ENCODE data around the gene LRRC10B. TPM values are rescaled to one million over a fixed set of nuclear protein-coding genes. Genes with fewer than 3 reads are reported as not detected.

Gene LRRC10B
- total RNA-seq, 3 donors from 2014 or later = 1.5 to 3.3 TPM; not detected in 1

DNA sequence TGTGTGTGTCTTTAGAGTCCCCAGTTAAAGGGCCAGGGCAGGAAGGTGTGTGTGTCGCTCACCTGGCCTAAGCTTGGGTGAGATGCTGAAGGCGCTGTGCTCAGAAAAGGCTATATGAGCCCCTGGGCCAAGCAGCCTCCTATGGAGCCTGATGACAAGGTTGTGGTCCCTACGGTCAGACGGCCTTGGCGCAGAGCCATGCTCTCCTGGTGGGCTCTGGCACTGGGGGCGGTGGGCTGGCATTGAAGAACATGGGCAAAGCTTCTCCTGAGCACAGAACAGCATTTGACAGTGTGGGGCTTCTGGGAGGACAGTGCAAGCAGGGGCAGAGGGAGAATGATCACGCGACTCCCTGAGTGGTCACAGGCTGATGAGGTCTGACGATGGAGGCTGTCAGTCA, 10.7 kb upstream of the LRRC10B start:
- Histone ChIP-seq H3K27ac (no peak overlapping the region), H3K27me3 (no peaks in the 10 kb centered on the region), H3K4me3 (no peak overlapping the region), H3K36me3 (no peaks in the 10 kb centered on the region), H3K9me3 (no peaks in the 10 kb centered on the region), H3K4me1 (no peaks in the 10 kb centered on the region)
- DNase-seq (ENCODE audit: low spot score in 2 of 2) = no peak
- intact Hi-C loops (cut with DNase I; ENCODE audit: low total_unique reads) = no loop called here
- TF ChIP-seq, protein P1, sequence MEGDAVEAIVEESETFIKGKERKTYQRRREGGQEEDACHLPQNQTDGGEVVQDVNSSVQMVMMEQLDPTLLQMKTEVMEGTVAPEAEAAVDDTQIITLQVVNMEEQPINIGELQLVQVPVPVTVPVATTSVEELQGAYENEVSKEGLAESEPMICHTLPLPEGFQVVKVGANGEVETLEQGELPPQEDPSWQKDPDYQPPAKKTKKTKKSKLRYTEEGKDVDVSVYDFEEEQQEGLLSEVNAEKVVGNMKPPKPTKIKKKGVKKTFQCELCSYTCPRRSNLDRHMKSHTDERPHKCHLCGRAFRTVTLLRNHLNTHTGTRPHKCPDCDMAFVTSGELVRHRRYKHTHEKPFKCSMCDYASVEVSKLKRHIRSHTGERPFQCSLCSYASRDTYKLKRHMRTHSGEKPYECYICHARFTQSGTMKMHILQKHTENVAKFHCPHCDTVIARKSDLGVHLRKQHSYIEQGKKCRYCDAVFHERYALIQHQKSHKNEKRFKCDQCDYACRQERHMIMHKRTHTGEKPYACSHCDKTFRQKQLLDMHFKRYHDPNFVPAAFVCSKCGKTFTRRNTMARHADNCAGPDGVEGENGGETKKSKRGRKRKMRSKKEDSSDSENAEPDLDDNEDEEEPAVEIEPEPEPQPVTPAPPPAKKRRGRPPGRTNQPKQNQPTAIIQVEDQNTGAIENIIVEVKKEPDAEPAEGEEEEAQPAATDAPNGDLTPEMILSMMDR (IDR thresholded peaks at IDR 0.05) = no peak
- TF ChIP-seq POLR2AphosphoS5 (IDR thresholded peaks at IDR 0.05) = no peak
- TF ChIP-seq POLR2A (IDR thresholded peaks at IDR 0.05) = no peak

DNA sequence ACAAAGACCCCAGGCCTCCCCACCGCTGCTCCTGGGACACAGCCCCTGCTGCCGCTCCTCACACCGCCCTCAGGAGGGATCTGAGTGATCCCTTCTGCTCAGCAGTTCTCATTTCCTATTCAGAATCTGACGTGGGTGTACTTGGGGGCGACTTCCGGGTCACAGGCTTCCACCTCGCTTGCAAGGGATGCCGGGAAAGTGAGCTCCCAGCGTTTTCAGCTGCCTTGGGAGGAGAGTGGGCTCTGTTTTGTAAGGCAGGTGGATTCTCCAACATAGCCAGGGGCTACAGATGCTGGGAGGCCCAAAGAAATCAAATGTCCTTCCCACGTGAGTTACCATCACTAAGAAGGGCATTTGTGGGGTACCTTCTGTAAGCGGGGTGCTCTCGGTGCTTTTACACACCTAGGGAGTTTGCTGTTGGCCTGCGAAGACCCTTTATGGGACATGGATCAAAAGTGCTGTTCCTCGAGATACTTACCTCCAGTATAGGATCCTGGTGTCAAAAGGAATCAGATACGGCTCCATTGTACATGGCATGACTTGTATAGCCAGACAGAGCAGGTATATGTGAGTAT, 9.7 kb upstream of the LRRC10B start:
- TF ChIP-seq, protein P1 (IDR thresholded peaks at IDR 0.05) = no peak
- TF ChIP-seq POLR2AphosphoS5 (IDR thresholded peaks at IDR 0.05) = no peak
- no peak for TF ChIP-seq POLR2A (IDR thresholded peaks at IDR 0.05)
- Histone ChIP-seq H3K36me3 (no peaks in the 10 kb centered on the region), H3K4me1 (no peaks in the 10 kb centered on the region), H3K9me3 (no peaks in the 10 kb centered on the region), H3K4me3 (no peak overlapping the region), H3K27ac (no peak overlapping the region), H3K27me3 (no peaks in the 10 kb centered on the region)
- DNase-seq (ENCODE audit: low spot score in 2 of 2) = no peak
- intact Hi-C loops (cut with DNase I; ENCODE audit: low total_unique reads) = no loop called here

DNA sequence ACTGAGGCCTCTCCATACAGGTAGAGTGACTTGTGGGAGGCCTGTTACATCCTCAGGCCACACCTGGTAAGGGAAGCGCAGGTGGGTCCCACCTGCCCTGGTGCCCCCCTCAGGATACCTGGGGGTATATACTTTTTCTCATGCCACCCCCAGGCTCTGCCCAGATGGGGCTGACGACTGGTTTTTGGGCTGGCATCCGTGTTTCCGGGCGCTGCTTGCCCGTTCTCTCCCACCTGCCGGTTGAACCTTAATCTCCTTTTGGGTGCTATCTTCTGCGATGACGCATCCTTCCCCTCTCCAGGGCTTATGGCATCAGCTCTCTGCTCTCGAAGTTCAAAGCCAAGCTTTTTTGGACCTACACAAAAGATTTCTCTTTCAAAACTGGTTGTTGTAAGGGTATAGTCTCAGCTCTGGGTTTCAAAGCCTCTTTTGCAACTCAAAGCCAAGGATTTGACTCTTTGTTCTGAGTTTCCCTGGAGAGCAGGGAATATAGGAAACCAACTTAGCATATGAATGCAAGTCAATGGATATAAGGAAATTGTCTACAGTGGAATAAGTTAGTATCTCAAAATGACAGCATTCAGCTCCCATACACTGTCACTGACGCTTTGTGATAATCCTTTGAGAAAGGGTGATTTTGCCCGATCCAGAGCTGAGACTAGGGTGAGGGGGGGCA, 8.6 kb upstream of the LRRC10B start:
- no peak overlapping the region for H3K4me3 ChIP-seq
- H3K4me1 ChIP-seq = no peaks in the 10 kb centered on the region
- no peak for DNase-seq (ENCODE audit: low spot score in 2 of 2)
- H3K27me3 ChIP-seq = no peaks in the 10 kb centered on the region
- H3K27ac ChIP-seq = no peak overlapping the region
- TF ChIP-seq POLR2A (IDR thresholded peaks at IDR 0.05) (no peak), POLR2AphosphoS5 (IDR thresholded peaks at IDR 0.05) (no peak)
- TF ChIP-seq, protein P1 (IDR thresholded peaks at IDR 0.05) = no peak
- no peaks in the 10 kb centered on the region for H3K9me3 ChIP-seq
- intact Hi-C loops (cut with DNase I; ENCODE audit: low total_unique reads) = no loop called here
- no peaks in the 10 kb centered on the region for H3K36me3 ChIP-seq

DNA sequence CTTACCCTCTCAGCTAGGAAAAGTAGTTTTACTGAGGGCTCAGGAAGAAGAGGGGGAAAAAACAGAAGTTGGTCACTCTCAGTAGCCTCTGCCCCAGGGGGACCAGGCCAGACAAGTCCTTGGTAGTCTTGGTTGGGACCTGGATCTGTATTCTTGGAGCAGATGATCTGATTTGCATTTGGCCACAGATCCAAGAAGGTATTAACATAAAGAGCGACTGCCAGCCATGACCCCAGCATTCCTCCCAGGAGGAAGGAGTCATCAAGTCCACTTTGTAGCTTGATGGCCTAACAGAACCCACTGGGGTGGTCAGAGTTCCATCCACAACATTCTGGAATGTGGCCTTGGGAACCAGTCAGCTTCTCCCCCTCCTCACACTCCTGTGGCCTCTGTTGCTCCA, 6.0 kb upstream of the LRRC10B start:
- intact Hi-C loops (cut with DNase I; ENCODE audit: low total_unique reads) = no loop called here

More for the DNA sequence above, 6.0 kb upstream of the LRRC10B start:
- no peak for TF ChIP-seq POLR2A (IDR thresholded peaks at IDR 0.05)
- TF ChIP-seq POLR2AphosphoS5 (IDR thresholded peaks at IDR 0.05) = no peak
- TF ChIP-seq, protein P1 (IDR thresholded peaks at IDR 0.05) = no peak
- Histone ChIP-seq H3K4me1 (no peaks in the 10 kb centered on the region), H3K27me3 (no peaks in the 10 kb centered on the region), H3K9me3 (no peaks in the 10 kb centered on the region), H3K27ac (no peak overlapping the region), H3K4me3 (no peak overlapping the region), H3K36me3 (no peaks in the 10 kb centered on the region)
- no peak for DNase-seq (ENCODE audit: low spot score in 2 of 2)

Data from breast epithelium (tissue), 4 donors.